Suprapubic skin (tissue), 4 donors: ENCODE data around the gene DAAM1.

ENCODE experiments used
- CTCF ChIP-seq, 2 donors: fragments of 200-600 bp in 1 of 2; fragments of 450-650 bp in 1 of 2; sonication (generic) in 1 of 2; IDR thresholded peaks; one replicate each; pipeline ENCODE4 v1.5.1; 2016 to 2019; ENCODE audit warnings: antibody characterized with exemption in 2 of 2, mild to moderate bottlenecking in 1 of 2, moderate library complexity in 1 of 2
- EP300 ChIP-seq: sonication (generic); formaldehyde crosslinking; IDR thresholded peaks from one replicate; pipeline ENCODE4 v1.6.1; 2017; ENCODE audit warnings: antibody characterized with exemption
- POLR2A ChIP-seq, 2 donors: fragments of 450-650 bp; IDR thresholded peaks; one replicate each; pipeline ENCODE4 v1.6.1; 2017; ENCODE audit warnings: antibody characterized with exemption in 2 of 2, mild to moderate bottlenecking in 2 of 2, moderate library complexity in 2 of 2
- POLR2AphosphoS5 ChIP-seq, 3 donors: sonication (generic); formaldehyde crosslinking; IDR thresholded peaks; one replicate each; pipeline ENCODE4 v1.6.1; 2017; ENCODE audit warnings: antibody characterized with exemption in 3 of 3

- TF ChIP-seq CTCF (IDR thresholded peaks at IDR 0.05) (no peak), EP300 (no peak), POLR2A (IDR thresholded peaks at IDR 0.05) (no peak), POLR2AphosphoS5 (IDR thresholded peaks at IDR 0.05) (no peak)
These were observed 185.6 kb downstream of the DAAM1 start for GRCh38 chr14:59374048-59374447.
